GM19240 (cell line): Measurements from ENCODE around the gene ZNF185.

Experiments
- DNase-seq: peaks from one replicate; pipeline ENCODE4 v3.0.0; 2011; ENCODE audit warnings: low spot score; ENCODE audit not compliant: insufficient read length

Gene ZNF185

GRCh38 chrX:152946681-152947080, 48.8 kb downstream of the ZNF185 start:
- no peak for DNase-seq
